Mucosa of descending colon (tissue), 3 donors: ENCODE measurements around the gene MED6. TPM values are rescaled to one million over a fixed set of nuclear protein-coding genes. Genes with fewer than 3 reads are reported as not detected.

Source experiments
- ATAC-seq: fragments of 200-7000 bp; cut with Tn5 transposase; one replicate; pipeline ENCODE4 v1.9.1; 2020; ENCODE audit warnings: mild to moderate bottlenecking, moderate library complexity
- DNase-seq, 3 donors: peaks; one replicate each; pipeline ENCODE4 v3.0.0-alpha.2; 2020
- H3K36me3 ChIP-seq: fragments of 200-600 bp; one replicate; pipeline ENCODE4 v1.8.0; 2021; ENCODE audit warnings: low read depth, mild to moderate bottlenecking
- H3K4me1 ChIP-seq: fragments of 200-600 bp; one replicate; pipeline ENCODE4 v1.8.0; 2021; ENCODE audit warnings: low read depth, mild to moderate bottlenecking
- H3K4me3 ChIP-seq: fragments of 200-600 bp; one replicate; pipeline ENCODE4 v1.8.0; 2021; ENCODE audit warnings: mild to moderate bottlenecking
- H3K9me3 ChIP-seq: fragments of 200-600 bp; one replicate; pipeline ENCODE4 v1.8.0; 2021; ENCODE audit warnings: mild to moderate bottlenecking
- CTCF ChIP-seq: fragments of 200-600 bp; IDR thresholded peaks from one replicate; pipeline ENCODE4 v1.8.0; 2022; ENCODE audit warnings: antibody characterized with exemption, mild to moderate bottlenecking
- intact Hi-C, 2 donors: fragments of 100-400 bp; cut with DNase I in 1 of 2; cut with micrococcal nuclease in 1 of 2; formaldehyde crosslinking; loops; one replicate each; pipeline versions ENCODE4 v1.11.0 to v1.11.1; 2022; cut with DNase I, micrococcal nuclease
- total RNA-seq, 3 donors: library from RNA; stranded (reverse); fragmentation: NEBNext Ultra II Directional in 2 of 3; extraction: Animal tissue kit (Norgen Biotek cat#: 25700) in 2 of 3; gene quantifications; one replicate each; pipeline versions ENCODE4 v1.2.1 to v1.2.4, GENCODE V29; 2021 to 2023
- donor health status: DM: no; HTN: no; CAD: no; lungs with moderate emphysema.
- donor health status: DM: no; HTN: no; CAD: no.
- donor health status: DM: no; HTN: yes; CAD: no.

MED6 gene
- total RNA-seq, 3 donors from 2014 or later, result 24.4 to 30.9 (median 27.6) TPM

DNA sequence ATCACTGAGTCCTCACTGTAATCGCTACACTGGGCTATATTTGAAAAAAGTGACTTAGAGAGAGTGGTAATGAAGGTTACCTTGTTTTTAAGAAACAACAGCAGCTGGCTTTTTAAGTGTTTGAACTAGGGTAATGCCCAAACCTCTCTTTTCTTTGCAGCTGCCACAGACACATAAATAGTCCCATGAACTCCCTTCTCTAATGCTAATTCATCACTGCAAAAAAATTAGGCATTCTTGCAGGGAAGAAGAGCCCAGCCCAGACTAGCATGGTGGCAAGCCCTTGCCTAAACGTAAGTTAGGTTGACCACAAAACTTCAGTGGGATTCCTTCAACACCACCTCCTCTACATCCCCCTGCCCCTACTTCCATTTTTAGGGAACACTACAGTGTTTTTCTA, 17.9 kb upstream of the MED6 start:
- H3K36me3 ChIP-seq, result no peaks in the 10 kb centered on the region
- ATAC-seq, result no peak
- no peak overlapping the region for H3K4me3 ChIP-seq
- no peak for TF ChIP-seq CTCF
- H3K9me3 ChIP-seq, result no peaks in the 10 kb centered on the region
- DNase-seq, result no peak
- no peaks in the 10 kb centered on the region for H3K4me1 ChIP-seq
- intact Hi-C loops, result no loop called here

DNA sequence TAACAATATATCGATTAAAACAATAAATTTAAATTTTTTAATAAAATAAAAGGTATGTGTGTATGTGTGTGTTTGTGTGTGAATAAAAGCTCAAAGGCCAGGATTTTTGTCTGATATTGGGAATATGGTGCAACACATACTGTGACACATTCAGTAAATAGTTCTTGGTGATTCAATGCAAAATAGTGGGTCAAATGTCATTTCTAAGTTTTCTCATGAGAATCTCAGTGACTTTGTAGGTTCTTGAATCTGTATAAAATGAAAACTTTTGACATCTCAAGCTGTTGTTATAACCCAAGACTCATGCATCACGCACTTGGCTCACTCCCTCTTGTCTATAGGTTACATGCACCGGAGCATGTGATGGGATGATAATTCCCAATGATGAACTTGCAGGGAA, 16.2 kb upstream of the MED6 start:
- DNase-seq (no peak), ATAC-seq (no peak)
- TF ChIP-seq CTCF, result no peak
- intact Hi-C loops, result no loop called here
- Histone ChIP-seq H3K9me3 (no peaks in the 10 kb centered on the region), H3K36me3 (no peaks in the 10 kb centered on the region), H3K4me3 (no peak overlapping the region), H3K4me1 (no peaks in the 10 kb centered on the region)

DNA sequence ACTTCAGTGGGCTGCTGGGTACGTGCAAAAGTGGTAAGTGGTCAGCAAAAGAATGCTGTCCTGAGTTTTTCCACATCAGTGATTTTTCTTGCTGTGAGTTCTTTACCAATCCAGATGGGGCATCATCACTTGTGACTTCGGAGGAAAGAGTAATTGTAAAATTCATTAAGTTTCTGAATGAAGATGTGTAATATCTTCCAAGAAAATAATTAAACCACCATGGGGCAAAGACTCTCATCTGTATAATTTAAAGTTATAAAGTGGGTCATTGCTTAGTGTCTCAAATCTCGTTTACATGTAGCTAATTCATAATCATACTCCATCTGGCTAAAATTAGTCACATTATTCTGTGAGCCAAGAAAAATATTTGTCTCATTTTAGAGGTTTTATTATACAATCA, 10.8 kb upstream of the MED6 start:
- Histone ChIP-seq H3K4me1 (no peaks in the 10 kb centered on the region), H3K9me3 (no peaks in the 10 kb centered on the region), H3K36me3 (no peaks in the 10 kb centered on the region), H3K4me3 (no peak overlapping the region)
- ATAC-seq, result no peak
- no peak for DNase-seq
- intact Hi-C loops, result no loop called here
- no peak for TF ChIP-seq CTCF

- TF ChIP-seq CTCF, result no peak
- peaks cover 10% of the 10 kb centered on the region for H3K4me1 ChIP-seq
- H3K9me3 ChIP-seq, result no peaks in the 10 kb centered on the region
- H3K36me3 ChIP-seq, result no peaks in the 10 kb centered on the region
- intact Hi-C loops, result no loop called here
- no peak overlapping the region for H3K4me3 ChIP-seq
- no peak for ATAC-seq
- no peak for DNase-seq
Measured at GRCh38 chr14:70602254-70602653, 1.8 kb upstream of the MED6 start.

DNA sequence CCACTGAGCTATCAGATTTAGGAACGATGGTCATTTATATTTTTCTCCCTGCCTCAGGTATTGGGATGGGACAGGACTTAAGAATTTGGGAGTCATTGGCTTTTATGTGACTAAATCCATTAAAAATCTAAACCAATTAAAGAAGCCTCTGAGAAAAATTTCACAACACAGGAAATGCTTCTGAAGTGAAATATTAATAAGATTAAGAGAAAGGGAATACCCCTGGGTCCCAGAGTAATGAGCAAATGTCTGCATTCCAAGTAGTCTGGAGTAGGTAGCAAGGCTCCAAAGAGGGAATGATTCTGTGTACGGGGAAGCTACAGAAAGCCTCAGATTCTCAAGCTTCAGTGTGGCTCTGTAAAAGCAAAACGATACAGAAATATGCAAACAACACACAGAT, 707 bp upstream of the MED6 start:
- DNase-seq, result no peak
- Histone ChIP-seq H3K9me3 (no peaks in the 10 kb centered on the region), H3K4me1 (peaks cover 10% of the 10 kb centered on the region), H3K4me3 (peak overlapping the region; percentile 7), H3K36me3 (no peaks in the 10 kb centered on the region)
- no peak for ATAC-seq
- TF ChIP-seq CTCF, result no peak
- intact Hi-C loops, result no loop called here

GRCh38 chr14:70599345-70599744, 1.1 kb downstream of the MED6 start:
- DNase-seq (no peak), ATAC-seq (no peak)
- Histone ChIP-seq H3K4me1 (peaks cover 10% of the 10 kb centered on the region), H3K36me3 (no peaks in the 10 kb centered on the region), H3K9me3 (no peaks in the 10 kb centered on the region), H3K4me3 (no peak overlapping the region)
- TF ChIP-seq CTCF, result no peak
- intact Hi-C loops, result no loop called here
